H9 (cell line): ENCODE measurements around the gene HAO1. TPM values are rescaled to one million over a fixed set of nuclear protein-coding genes. Genes with fewer than 3 reads are reported as not detected.

Experiments used
- DNase-seq: peaks from one replicate; pipeline ENCODE4 v3.0.0-alpha.2; 2017
- H2AFZ ChIP-seq: one replicate; pipeline ENCODE4 v1.6.1; 2013; ENCODE audit warnings: mild to moderate bottlenecking, low read length, control low read depth, moderate library complexity
- H2AK5ac ChIP-seq: 2 replicates; pipeline ENCODE4 v1.6.1; 2013; ENCODE audit warnings: low read length, control low read depth, mixed read lengths; ENCODE audit not compliant: insufficient read length
- H2BK120ac ChIP-seq: one replicate; pipeline ENCODE4 v1.6.1; 2013; ENCODE audit warnings: low read depth, mild to moderate bottlenecking, low read length, control low read depth, inconsistent platforms; ENCODE audit not compliant: poor library complexity, severe bottlenecking
- H2BK12ac ChIP-seq: 2 replicates; pipeline ENCODE4 v1.6.1; 2013; ENCODE audit warnings: low read length, control low read depth, mixed read lengths, low read depth; ENCODE audit not compliant: insufficient read length
- H2BK15ac ChIP-seq: 2 replicates; pipeline ENCODE4 v1.6.1; 2013; ENCODE audit warnings: low read depth, low read length, control low read depth
- H2BK20ac ChIP-seq: one replicate; pipeline ENCODE4 v1.6.1; 2013; ENCODE audit warnings: low read depth, mild to moderate bottlenecking, low read length, control low read depth, inconsistent platforms; ENCODE audit not compliant: poor library complexity, severe bottlenecking
- H2BK5ac ChIP-seq: 2 replicates; pipeline ENCODE4 v1.6.1; 2013; ENCODE audit warnings: low read length, control low read depth, mixed read lengths; ENCODE audit not compliant: insufficient read length
- H3K14ac ChIP-seq: 2 replicates; pipeline ENCODE4 v1.6.1; 2013; ENCODE audit warnings: low read length, control low read depth; ENCODE audit not compliant: insufficient read depth
- H3K18ac ChIP-seq: 2 replicates; pipeline ENCODE4 v1.6.1; 2013; ENCODE audit warnings: low read depth, mild to moderate bottlenecking, mixed read lengths, low read length, control low read depth; ENCODE audit not compliant: insufficient read length
- H3K23ac ChIP-seq: 2 replicates; pipeline ENCODE4 v1.6.1; 2013; ENCODE audit warnings: low read length, control low read depth, mixed read lengths, low read depth; ENCODE audit not compliant: insufficient read length
- H3K23me2 ChIP-seq: 2 replicates; pipeline ENCODE4 v1.6.1; 2013; ENCODE audit warnings: low read depth, mild to moderate bottlenecking, mixed read lengths, low read length, control low read depth; ENCODE audit not compliant: insufficient read length, poor library complexity, severe bottlenecking
- H3K27ac ChIP-seq: 2 replicates; pipeline ENCODE4 v1.5.1; 2013; ENCODE audit warnings: low read length, control low read depth, mixed read lengths, low read depth; ENCODE audit not compliant: insufficient read length
- H3K27me3 ChIP-seq: 2 replicates; pipeline ENCODE4 v1.6.1; 2013; ENCODE audit warnings: low read length, control low read depth, inconsistent platforms; ENCODE audit not compliant: insufficient read depth
- H3K4ac ChIP-seq: 2 replicates; pipeline ENCODE4 v1.6.1; 2013; ENCODE audit warnings: low read depth, mild to moderate bottlenecking, control low read depth, inconsistent platforms, low read length, moderate library complexity
- H3K4me1 ChIP-seq: 2 replicates; pipeline ENCODE4 v1.6.1; 2013; ENCODE audit warnings: low read length, control low read depth, inconsistent platforms; ENCODE audit not compliant: insufficient read depth
- H3K4me2 ChIP-seq: 2 replicates; pipeline ENCODE4 v1.6.1; 2013; ENCODE audit warnings: low read length, control low read depth, mixed read lengths; ENCODE audit not compliant: insufficient read length, insufficient read depth
- H3K56ac ChIP-seq: 2 replicates; pipeline ENCODE4 v1.6.1; 2013; ENCODE audit warnings: low read depth, mild to moderate bottlenecking, mixed read lengths, low read length, control low read depth; ENCODE audit not compliant: insufficient read length
- H3K79me1 ChIP-seq: 2 replicates; pipeline ENCODE4 v1.6.1; 2013; ENCODE audit warnings: low read depth, mild to moderate bottlenecking, moderate library complexity, low read length, control low read depth, inconsistent platforms; ENCODE audit not compliant: insufficient read depth, poor library complexity, severe bottlenecking
- H3K79me2 ChIP-seq: 2 replicates; pipeline ENCODE4 v1.6.1; 2013; ENCODE audit warnings: low read length, control low read depth, inconsistent platforms; ENCODE audit not compliant: insufficient read depth
- H3K9ac ChIP-seq: 2 replicates; pipeline ENCODE4 v1.6.1; 2013; ENCODE audit warnings: low read length, control low read depth, mixed read lengths; ENCODE audit not compliant: insufficient read length; ENCODE audit errors: extremely low read depth
- H3K9me3 ChIP-seq: one replicate; pipeline ENCODE4 v1.6.1; 2013; ENCODE audit warnings: low read depth, low read length, inconsistent platforms; ENCODE audit not compliant: control insufficient read depth
- H3T11ph ChIP-seq: one replicate; pipeline ENCODE4 v1.6.1; 2013; ENCODE audit warnings: mild to moderate bottlenecking, low read length, control low read depth, inconsistent platforms
- H4K20me1 ChIP-seq: one replicate; pipeline ENCODE4 v1.6.1; 2013; ENCODE audit not compliant: control insufficient read depth, insufficient read length, insufficient read depth
- H4K5ac ChIP-seq: 2 replicates; pipeline ENCODE4 v1.6.1; 2013; ENCODE audit warnings: low read depth, mild to moderate bottlenecking, mixed read lengths, low read length, control low read depth; ENCODE audit not compliant: insufficient read length
- H4K8ac ChIP-seq: replicated peaks from 2 replicates; pipeline ENCODE4 v1.6.1; 2013; ENCODE audit warnings: low read length, control low read depth, mixed read lengths, low read depth; ENCODE audit not compliant: insufficient read length
- H4K91ac ChIP-seq: 2 replicates; pipeline ENCODE4 v1.6.1; 2013; ENCODE audit warnings: low read depth, mild to moderate bottlenecking, moderate library complexity, mixed read lengths, low read length, control low read depth; ENCODE audit not compliant: insufficient read length
- H3K27ac Mint-ChIP-seq, 3 experiments: 2 replicates in 2 of 3; 3 replicates in 1 of 3; pipeline ENCODE4 v1.8.0; 2020 to 2021; ENCODE audit warnings: mixed read lengths in 3 of 3, mild to moderate bottlenecking in 1 of 3, moderate library complexity in 1 of 3
- H3K27me3 Mint-ChIP-seq: 2 replicates; pipeline ENCODE4 v1.8.0; 2021; ENCODE audit warnings: low read depth, mild to moderate bottlenecking, moderate library complexity, mixed read lengths
- H3K36me3 Mint-ChIP-seq, 3 experiments: 2 replicates in 2 of 3; 3 replicates in 1 of 3; pipeline ENCODE4 v1.8.0; 2020 to 2021; ENCODE audit warnings: low read depth in 3 of 3, mixed read lengths in 3 of 3; ENCODE audit not compliant: insufficient read depth in 1 of 3
- H3K4me1 Mint-ChIP-seq, 2 experiments: 2 replicates each; pipeline ENCODE4 v1.8.0; 2020; ENCODE audit warnings: mixed read lengths in 2 of 2
- H3K4me3 Mint-ChIP-seq, 2 experiments: 2 replicates in 1 of 2; 3 replicates in 1 of 2; pipeline ENCODE4 v1.8.0; 2020 to 2021; ENCODE audit warnings: mild to moderate bottlenecking in 2 of 2, mixed read lengths in 2 of 2, moderate library complexity in 1 of 2
- H3K9me3 Mint-ChIP-seq, 2 experiments: 2 replicates in 1 of 2; 3 replicates in 1 of 2; pipeline ENCODE4 v1.8.0; 2020; ENCODE audit warnings: mild to moderate bottlenecking in 2 of 2, mixed read lengths in 2 of 2, moderate library complexity in 1 of 2
- WGBS: extraction: QIAGEN DNeasy Blood & Tissue Kit; methylation state at CpG from one replicate; pipeline ENCODE4 v1.1.7; 2013; ENCODE audit warnings: missing lambda C conversion rate, low lambda C conversion rate, mixed read lengths; ENCODE audit not compliant: insufficient read length; ENCODE audit errors: extremely low coverage; 5-methylcytosine and 5-hydroxymethylcytosine counted together
- total RNA-seq: library from RNA; stranded (reverse); gene quantifications from 2 replicates; pipeline ENCODE4 v1.2.1, GENCODE V29; 2021
- TF ChIP-seq, protein P1 (sequence below): fragments of 200-600 bp; sonication (generic); conservative IDR thresholded peaks from 3 replicates; pipeline ENCODE4 v1.8.0; 2021; ENCODE audit warnings: antibody characterized with exemption, mild to moderate bottlenecking

Gene HAO1
- total RNA-seq, 1 experiment from 2014 or later: not detected

DNA sequence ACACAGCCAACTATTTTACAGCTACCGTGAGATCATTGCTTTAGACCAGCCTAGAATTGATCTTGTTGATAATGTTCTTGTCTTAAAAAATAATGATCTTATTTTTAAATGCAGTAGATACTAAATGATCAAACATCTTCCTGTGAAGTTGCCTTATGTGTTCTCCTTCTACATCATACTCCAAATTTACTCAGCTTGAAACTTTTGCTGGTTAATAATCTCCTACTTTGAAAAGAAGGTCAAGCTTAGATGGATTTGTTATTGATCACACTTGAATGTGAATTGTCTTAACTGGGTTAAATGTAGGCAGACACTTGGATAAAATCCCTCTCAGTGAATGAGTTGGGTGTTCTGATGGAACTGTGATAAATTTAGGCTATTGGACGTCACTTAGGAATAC lies 91.9 kb downstream of the HAO1 start:
- no peak overlapping the region for H4K5ac ChIP-seq
- H3K14ac ChIP-seq: no peak overlapping the region
- H3K56ac ChIP-seq: no peak overlapping the region
- H3K9me3 ChIP-seq: no peaks in the 10 kb centered on the region
- no peak overlapping the region for H3K23ac ChIP-seq
- peaks cover 3% of the 10 kb centered on the region; the same call in 1 of the 2 replicates for H3K4me1 ChIP-seq
- no peak for DNase-seq
- peaks cover 0 to 10% of the 10 kb centered on the region in 2 experiments; a peak in 2 of 4 replicates for H3K4me1 Mint-ChIP-seq
- H3K9ac ChIP-seq: no peak overlapping the region
- H3K18ac ChIP-seq: no peak overlapping the region
- WGBS: no CpG with 5 or more reads among the region's 2 CpGs
- H3T11ph ChIP-seq: no peak overlapping the region
- no peak overlapping the region for H3K4ac ChIP-seq
- no peaks in the 10 kb centered on the region for H3K79me1 ChIP-seq
- no peak overlapping the region for H2BK15ac ChIP-seq
- H3K27me3 Mint-ChIP-seq: no peaks in the 10 kb centered on the region
- H3K9me3 Mint-ChIP-seq: no peaks in the 10 kb centered on the region
- H4K91ac ChIP-seq: no peak overlapping the region
- H2BK120ac ChIP-seq: no peak overlapping the region
- TF ChIP-seq, protein P1, sequence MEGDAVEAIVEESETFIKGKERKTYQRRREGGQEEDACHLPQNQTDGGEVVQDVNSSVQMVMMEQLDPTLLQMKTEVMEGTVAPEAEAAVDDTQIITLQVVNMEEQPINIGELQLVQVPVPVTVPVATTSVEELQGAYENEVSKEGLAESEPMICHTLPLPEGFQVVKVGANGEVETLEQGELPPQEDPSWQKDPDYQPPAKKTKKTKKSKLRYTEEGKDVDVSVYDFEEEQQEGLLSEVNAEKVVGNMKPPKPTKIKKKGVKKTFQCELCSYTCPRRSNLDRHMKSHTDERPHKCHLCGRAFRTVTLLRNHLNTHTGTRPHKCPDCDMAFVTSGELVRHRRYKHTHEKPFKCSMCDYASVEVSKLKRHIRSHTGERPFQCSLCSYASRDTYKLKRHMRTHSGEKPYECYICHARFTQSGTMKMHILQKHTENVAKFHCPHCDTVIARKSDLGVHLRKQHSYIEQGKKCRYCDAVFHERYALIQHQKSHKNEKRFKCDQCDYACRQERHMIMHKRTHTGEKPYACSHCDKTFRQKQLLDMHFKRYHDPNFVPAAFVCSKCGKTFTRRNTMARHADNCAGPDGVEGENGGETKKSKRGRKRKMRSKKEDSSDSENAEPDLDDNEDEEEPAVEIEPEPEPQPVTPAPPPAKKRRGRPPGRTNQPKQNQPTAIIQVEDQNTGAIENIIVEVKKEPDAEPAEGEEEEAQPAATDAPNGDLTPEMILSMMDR: no peak
- no peak overlapping the region for H3K4me2 ChIP-seq
- H4K20me1 ChIP-seq: no peaks in the 10 kb centered on the region
- H4K8ac ChIP-seq: no peak overlapping the region
- H2AFZ ChIP-seq: no peak overlapping the region
- no peak overlapping the region for H3K4me3 Mint-ChIP-seq
- H2BK20ac ChIP-seq: no peak overlapping the region
- no peaks in the 10 kb centered on the region for H3K27me3 ChIP-seq
- H3K23me2 ChIP-seq: no peaks in the 10 kb centered on the region
- no peak overlapping the region for H3K27ac ChIP-seq
- no peak overlapping the region for H2AK5ac ChIP-seq
- H3K36me3 Mint-ChIP-seq: no peaks in the 10 kb centered on the region
- no peaks in the 10 kb centered on the region for H3K79me2 ChIP-seq
- no peak overlapping the region for H2BK5ac ChIP-seq
- H2BK12ac ChIP-seq: no peak overlapping the region
- no peak overlapping the region for H3K27ac Mint-ChIP-seq
